ENCODE data around the gene WNT5A. TPM values are rescaled to one million over a fixed set of nuclear protein-coding genes. Genes with fewer than 3 reads are reported as not detected.

The WNT5A gene
- total and polyA plus RNA-seq, 4 donors: 5.8 to 22.2 (median 11.2) TPM

- ATAC-seq (ENCODE audit: insufficient read depth, low FRiP score): no peak
- TF ChIP-seq, protein P1, sequence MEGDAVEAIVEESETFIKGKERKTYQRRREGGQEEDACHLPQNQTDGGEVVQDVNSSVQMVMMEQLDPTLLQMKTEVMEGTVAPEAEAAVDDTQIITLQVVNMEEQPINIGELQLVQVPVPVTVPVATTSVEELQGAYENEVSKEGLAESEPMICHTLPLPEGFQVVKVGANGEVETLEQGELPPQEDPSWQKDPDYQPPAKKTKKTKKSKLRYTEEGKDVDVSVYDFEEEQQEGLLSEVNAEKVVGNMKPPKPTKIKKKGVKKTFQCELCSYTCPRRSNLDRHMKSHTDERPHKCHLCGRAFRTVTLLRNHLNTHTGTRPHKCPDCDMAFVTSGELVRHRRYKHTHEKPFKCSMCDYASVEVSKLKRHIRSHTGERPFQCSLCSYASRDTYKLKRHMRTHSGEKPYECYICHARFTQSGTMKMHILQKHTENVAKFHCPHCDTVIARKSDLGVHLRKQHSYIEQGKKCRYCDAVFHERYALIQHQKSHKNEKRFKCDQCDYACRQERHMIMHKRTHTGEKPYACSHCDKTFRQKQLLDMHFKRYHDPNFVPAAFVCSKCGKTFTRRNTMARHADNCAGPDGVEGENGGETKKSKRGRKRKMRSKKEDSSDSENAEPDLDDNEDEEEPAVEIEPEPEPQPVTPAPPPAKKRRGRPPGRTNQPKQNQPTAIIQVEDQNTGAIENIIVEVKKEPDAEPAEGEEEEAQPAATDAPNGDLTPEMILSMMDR (IDR thresholded peaks at IDR 0.05; ENCODE audit: control extremely low read depth, extremely low read depth): no peak
- H3K36me3 ChIP-seq (ENCODE audit: control insufficient read depth in 4 of 4, insufficient read depth in 4 of 4, low read length in 4 of 4): no peaks in the 10 kb centered on the region
- H3K9ac ChIP-seq (ENCODE audit: insufficient read depth in 1 of 2, low read length in 2 of 2): no peak overlapping the region
- 82 to 84% methylated on average over 9 of the region's 9 CpGs for WGBS, 2 donors
- no peaks in the 10 kb centered on the region for H3K9me3 ChIP-seq (ENCODE audit: control insufficient read depth in 4 of 4, insufficient read depth in 3 of 4, low read length in 3 of 4)
- H3K4me1 ChIP-seq (ENCODE audit: control insufficient read depth in 5 of 5, insufficient read depth in 5 of 5, low read length in 5 of 5): peaks cover 0 to 11% (median 0%) of the 10 kb centered on the region in 5 donors
- no peak overlapping the region for H3K27ac ChIP-seq (ENCODE audit: low read depth in 1 of 2, low read length in 1 of 2)
- H3K4me3 ChIP-seq: no peak overlapping the region
- DNase-seq: no peak
- no peaks in the 10 kb centered on the region for H3K27me3 ChIP-seq (ENCODE audit: control insufficient read depth in 3 of 3, insufficient read depth in 3 of 3, low read length in 2 of 3)
These were observed 34.1 kb upstream of the WNT5A start for GRCh38 chr3:55521064-55521737.

DNA sequence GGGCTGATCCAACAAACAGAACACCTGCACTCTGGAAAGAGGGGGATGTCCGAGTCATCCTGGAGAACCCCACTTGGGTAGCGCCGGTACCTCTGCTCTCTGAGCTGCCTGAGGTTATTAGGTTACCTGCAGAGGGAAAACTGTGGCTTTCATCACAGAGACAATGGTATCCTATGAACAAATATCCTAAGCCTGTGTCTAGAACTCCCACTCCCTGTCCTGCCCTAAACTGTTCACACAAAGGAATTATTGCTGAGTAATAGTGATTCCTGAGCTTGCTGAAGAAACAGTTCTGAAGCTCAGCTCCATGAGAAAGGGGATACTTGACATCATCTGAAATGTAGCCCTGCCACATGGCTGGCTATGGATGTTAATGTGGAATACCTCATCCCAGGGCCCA lies 31.9 kb upstream of the WNT5A start:
- ATAC-seq (ENCODE audit: insufficient read depth, low FRiP score) (no peak), DNase-seq (no peak)
- WGBS, 2 donors: 77 to 93% methylated on average over 3 of the region's 3 CpGs
- no peaks in the 10 kb centered on the region for H3K9me3 ChIP-seq (ENCODE audit: control insufficient read depth in 4 of 4, insufficient read depth in 3 of 4, low read length in 3 of 4)
- H3K27ac ChIP-seq (ENCODE audit: low read depth in 1 of 2, low read length in 1 of 2): no peak overlapping the region
- peaks cover 0 to 3% (median 0%) of the 10 kb centered on the region in 3 donors for H3K27me3 ChIP-seq (ENCODE audit: control insufficient read depth in 3 of 3, insufficient read depth in 3 of 3, low read length in 2 of 3)
- H3K4me1 ChIP-seq (ENCODE audit: control insufficient read depth in 5 of 5, insufficient read depth in 5 of 5, low read length in 5 of 5): peaks cover 0 to 11% (median 0%) of the 10 kb centered on the region in 5 donors
- TF ChIP-seq, protein P1 (IDR thresholded peaks at IDR 0.05; ENCODE audit: control extremely low read depth, extremely low read depth): no peak
- no peak overlapping the region for H3K4me3 ChIP-seq
- H3K36me3 ChIP-seq (ENCODE audit: control insufficient read depth in 4 of 4, insufficient read depth in 4 of 4, low read length in 4 of 4): no peaks in the 10 kb centered on the region
- no peak overlapping the region for H3K9ac ChIP-seq (ENCODE audit: insufficient read depth in 1 of 2, low read length in 2 of 2)

- 56 to 79% methylated on average over 6 of the region's 6 CpGs for WGBS, 2 donors
- ATAC-seq (ENCODE audit: insufficient read depth, low FRiP score): no peak
- Histone ChIP-seq H3K36me3 (ENCODE audit: control insufficient read depth in 4 of 4, insufficient read depth in 4 of 4, low read length in 4 of 4) (no peaks in the 10 kb centered on the region), H3K27ac (ENCODE audit: low read depth in 1 of 2, low read length in 1 of 2) (no peak overlapping the region), H3K4me3 (no peak overlapping the region), H3K9me3 (ENCODE audit: control insufficient read depth in 4 of 4, insufficient read depth in 3 of 4, low read length in 3 of 4) (no peaks in the 10 kb centered on the region), H3K27me3 (ENCODE audit: control insufficient read depth in 3 of 3, insufficient read depth in 3 of 3, low read length in 2 of 3) (peaks cover 0 to 3% (median 0%) of the 10 kb centered on the region in 3 donors), H3K4me1 (ENCODE audit: control insufficient read depth in 5 of 5, insufficient read depth in 5 of 5, low read length in 5 of 5) (peaks cover 0 to 11% (median 0%) of the 10 kb centered on the region in 5 donors), H3K9ac (ENCODE audit: insufficient read depth in 1 of 2, low read length in 2 of 2) (no peak overlapping the region)
- TF ChIP-seq, protein P1 (IDR thresholded peaks at IDR 0.05; ENCODE audit: control extremely low read depth, extremely low read depth): no peak
- DNase-seq: peak in 2 of 3 donors; percentile 45 to 50
These were observed 31.3 kb upstream of the WNT5A start for GRCh38 chr3:55518451-55518850.
